Kidney (tissue), 14 donors: ENCODE results near the gene ADGRA3. TPM values are rescaled to one million over a fixed set of nuclear protein-coding genes. Genes with fewer than 3 reads are reported as not detected.

Experiments
- DNase-seq, 5 donors: peaks; one replicate each; pipeline ENCODE4 v3.0.0-alpha.2; 2013 to 2020
- FAIRE-seq: peaks from 2 replicates; lab custom pipeline; 2012; peaks lifted over from hg19 to GRCh38; lab: Jason Lieb, UNC
- H3K27ac ChIP-seq, 2 donors: one replicate each; pipeline ENCODE4 v1.7.0; 2013; ENCODE audit warnings: low read depth in 2 of 2, low read length in 2 of 2, inconsistent platforms in 1 of 2
- H3K27me3 ChIP-seq: one replicate; pipeline ENCODE4 v1.7.1; 2013; ENCODE audit warnings: low read length, inconsistent platforms; ENCODE audit not compliant: control insufficient read depth, insufficient read depth
- H3K36me3 ChIP-seq, 3 donors: one replicate each; pipeline versions ENCODE4 v1.7.0 to v1.7.1; 2013; ENCODE audit warnings: low read length in 3 of 3, control low read depth in 1 of 3, inconsistent platforms in 1 of 3; ENCODE audit not compliant: insufficient read depth in 3 of 3, control insufficient read depth in 2 of 3
- H3K4me1 ChIP-seq, 3 donors: one replicate each; pipeline versions ENCODE4 v1.7.0 to v1.7.1; 2013; ENCODE audit warnings: low read length in 3 of 3, inconsistent platforms in 1 of 3, low read depth in 1 of 3; ENCODE audit not compliant: control insufficient read depth in 2 of 3, insufficient read depth in 2 of 3
- H3K4me3 ChIP-seq, 3 donors: one replicate each; pipeline versions ENCODE4 v1.7.0 to v1.8.1; 2013; ENCODE audit warnings: low read length in 3 of 3, control low read depth in 1 of 3, inconsistent platforms in 1 of 3
- H3K9ac ChIP-seq, 3 donors: one replicate each; pipeline versions ENCODE4 v1.7.0 to v1.7.1; 2013; ENCODE audit warnings: low read length in 3 of 3, control low read depth in 1 of 3, inconsistent platforms in 1 of 3
- H3K9me3 ChIP-seq, 3 donors: one replicate each; pipeline versions ENCODE4 v1.7.0 to v1.7.1; 2013; ENCODE audit warnings: low read length in 3 of 3, control low read depth in 1 of 3, inconsistent platforms in 1 of 3; ENCODE audit not compliant: control insufficient read depth in 2 of 3, insufficient read depth in 1 of 3
- CTCF ChIP-seq: IDR thresholded peaks from 3 replicates; pipeline ENCODE4 v1.5.1; 2012; ENCODE audit warnings: mild to moderate bottlenecking, moderate library complexity, borderline replicate concordance; ENCODE audit not compliant: insufficient read depth; ENCODE audit errors: extremely low read depth
- intact Hi-C: fragments of 100-400 bp; cut with DNase I; formaldehyde crosslinking; loops from one replicate; pipeline ENCODE4 v1.11.1; 2022
- polyA plus RNA-seq: library from polyadenylated mRNA; stranded (reverse); fragments of 350-450 nt; fragmentation: Illumina TruSeq; extraction: RNeasy Lipid Tissue Mini Kit (QIAGEN cat#74804); gene quantifications from one replicate; pipeline ENCODE4 v1.2.3, GENCODE V29; 2014; ENCODE audit warnings: low read depth, low replicate concordance; ENCODE audit not compliant: insufficient read depth
- total RNA-seq: library from RNA; stranded (reverse); fragmentation: NEBNext Ultra II Directional; extraction: Animal tissue kit (Norgen Biotek cat#: 25700); gene quantifications from one replicate; pipeline ENCODE4 v1.2.1, GENCODE V29; 2021
- donor health status: control.
- donor health status: control.
- donor health status: control.
- donor health status: control.
- donor health status: control.
- donor health status: DM: yes; HTN: yes; CAD: no.
- donor health status: Normal renal cell carcinoma (clear cell type).

Gene ADGRA3
- total and polyA plus RNA-seq, 2 donors from 2014 or later = 8.2 to 28.7 TPM

GRCh38 chr4:22487328-22487727 is 28.5 kb downstream of the ADGRA3 start:
- H3K9ac ChIP-seq = no peak overlapping the region
- no peak for FAIRE-seq
- H3K4me1 ChIP-seq = peaks cover 0 to 8% (median 4%) of the 10 kb centered on the region in 3 donors
- H3K27me3 ChIP-seq = no peaks in the 10 kb centered on the region
- no peaks in the 10 kb centered on the region for H3K9me3 ChIP-seq
- H3K36me3 ChIP-seq = no peaks in the 10 kb centered on the region
- no peak overlapping the region for H3K27ac ChIP-seq
- no peak overlapping the region for H3K4me3 ChIP-seq
- no peak for TF ChIP-seq CTCF
- intact Hi-C loops = no loop called here
- peak in 4 of 5 donors; percentile 55 to 63 (median 59) for DNase-seq

GRCh38 chr4:22486276-22486675 is 29.6 kb downstream of the ADGRA3 start:
- no peaks in the 10 kb centered on the region for H3K27me3 ChIP-seq
- H3K27ac ChIP-seq = no peak overlapping the region
- H3K9me3 ChIP-seq = no peaks in the 10 kb centered on the region
- H3K4me1 ChIP-seq = peaks cover 0 to 8% (median 4%) of the 10 kb centered on the region in 3 donors
- DNase-seq (no peak), FAIRE-seq (no peak)
- no peak for TF ChIP-seq CTCF
- H3K9ac ChIP-seq = no peak overlapping the region
- H3K4me3 ChIP-seq = no peak overlapping the region
- intact Hi-C loops = no loop called here
- H3K36me3 ChIP-seq = no peaks in the 10 kb centered on the region

GRCh38 chr4:22485737-22486136 is 30.1 kb downstream of the ADGRA3 start:
- FAIRE-seq (no peak), DNase-seq (no peak)
- no peak overlapping the region for H3K27ac ChIP-seq
- H3K27me3 ChIP-seq = no peaks in the 10 kb centered on the region
- H3K4me3 ChIP-seq = no peak overlapping the region
- intact Hi-C loops = no loop called here
- no peaks in the 10 kb centered on the region for H3K36me3 ChIP-seq
- H3K9ac ChIP-seq = no peak overlapping the region
- no peak for TF ChIP-seq CTCF
- H3K4me1 ChIP-seq = peaks cover 0 to 6% (median 4%) of the 10 kb centered on the region in 3 donors
- H3K9me3 ChIP-seq = no peaks in the 10 kb centered on the region

DNA sequence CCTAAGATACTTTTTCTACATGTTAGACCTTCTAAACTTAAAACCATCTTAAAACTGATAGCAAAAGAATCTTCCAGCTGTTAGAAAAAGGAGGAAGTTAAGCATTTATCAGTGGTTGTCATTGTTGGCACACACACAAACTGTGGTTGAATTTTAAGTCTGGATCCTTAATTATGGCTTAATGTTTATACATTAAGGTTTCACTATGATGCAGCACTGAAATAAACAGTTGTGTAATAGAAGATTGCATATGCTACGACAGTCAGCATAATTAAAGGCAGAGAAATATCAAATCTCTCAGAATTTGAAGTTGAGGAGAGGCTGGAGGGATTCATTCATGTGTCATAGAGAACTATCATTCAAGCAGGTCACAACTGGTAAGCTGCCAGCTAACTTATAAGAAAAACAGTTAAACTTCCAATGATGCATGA is 32.3 kb downstream of the ADGRA3 start:
- FAIRE-seq = peak; percentile 83

More for the DNA sequence above, 32.3 kb downstream of the ADGRA3 start:
- DNase-seq = peak in 1 of 5 donors; percentile 42
- H3K9ac ChIP-seq = no peak overlapping the region
- H3K4me3 ChIP-seq = no peak overlapping the region
- TF ChIP-seq CTCF = no peak
- H3K27me3 ChIP-seq = no peaks in the 10 kb centered on the region
- H3K36me3 ChIP-seq = no peaks in the 10 kb centered on the region
- H3K4me1 ChIP-seq = peaks cover 0 to 6% (median 0%) of the 10 kb centered on the region in 3 donors
- no peak overlapping the region for H3K27ac ChIP-seq
- H3K9me3 ChIP-seq = no peaks in the 10 kb centered on the region
- intact Hi-C loops = no loop called here
